Measurements from ENCODE around the gene LILRB4.

DNA sequence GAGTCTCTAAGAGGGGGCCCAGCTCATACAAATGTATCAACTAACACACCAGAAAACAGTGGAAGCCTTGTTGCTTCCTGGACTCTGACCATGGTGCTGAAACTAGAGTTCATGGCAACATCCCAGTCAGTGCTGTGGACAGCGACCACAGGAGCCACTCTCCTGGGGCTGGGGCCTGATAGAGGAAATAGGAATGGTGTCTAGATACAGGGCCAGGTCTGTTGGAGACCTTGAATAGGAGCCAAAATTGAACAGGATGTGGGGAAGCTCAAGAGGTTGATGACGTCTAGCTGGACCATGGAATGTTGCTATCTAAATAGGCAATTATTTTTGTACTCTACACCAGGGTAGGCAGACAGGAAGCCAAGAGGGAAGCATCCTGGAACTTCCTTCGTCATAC, 21.7 kb downstream of the LILRB4 start:
- TF ChIP-seq POLR2A (IDR thresholded peaks at IDR 0.05) = no peak
- TF ChIP-seq CTCF (IDR thresholded peaks at IDR 0.05) = no peak
